Activated B cell treated with CpG ODN at 0.5 μM for 24 hours (primary cell): ENCODE measurements around the gene PCDHGB2. TPM values are rescaled to one million over a fixed set of nuclear protein-coding genes. Genes with fewer than 3 reads are reported as not detected.
"Not testable (repeated sequence)": the region's sequence is repeated elsewhere in the genome, so short reads cannot be mapped to it uniquely, and the experiment has no call there.

ENCODE experiments used
- ATAC-seq: fragments of 200-7000 bp; cut with Tn5 transposase; one replicate; pipeline ENCODE4 v1.10.0; 2021; ENCODE audit warnings: low read depth, mild to moderate bottlenecking, moderate library complexity
- CTCF ChIA-PET: fragments of 350-600 bp; sonication (Branson Sonifier 250); formaldehyde crosslinking; loops from one replicate; lab custom pipeline; 2021; ENCODE audit warnings: antibody characterized with exemption; lab: Charles Lee
- POLR2A ChIA-PET: fragments of 350-600 bp; sonication (Branson Sonifier 250); formaldehyde crosslinking; loops from one replicate; lab custom pipeline; 2021; ENCODE audit warnings: antibody characterized with exemption; lab: Charles Lee
- DNase-seq: peaks from one replicate; pipeline ENCODE4 v3.0.0; 2022
- H3K27ac Mint-ChIP-seq: one replicate; pipeline ENCODE4 v1.8.0; 2020; ENCODE audit warnings: mixed read lengths
- H3K27me3 Mint-ChIP-seq: one replicate; pipeline ENCODE4 v1.8.0; 2021; ENCODE audit warnings: mixed read lengths
- H3K36me3 Mint-ChIP-seq: one replicate; pipeline ENCODE4 v1.8.0; 2021; ENCODE audit warnings: low read depth, mixed read lengths
- H3K4me1 Mint-ChIP-seq: one replicate; pipeline ENCODE4 v1.8.0; 2021; ENCODE audit warnings: mixed read lengths
- H3K4me3 Mint-ChIP-seq: one replicate; pipeline ENCODE4 v1.8.0; 2020; ENCODE audit warnings: mild to moderate bottlenecking, mixed read lengths
- H3K9me3 Mint-ChIP-seq: one replicate; pipeline ENCODE4 v1.8.0; 2020; ENCODE audit warnings: mixed read lengths
- intact Hi-C: fragments of 100-400 bp; cut with micrococcal nuclease; formaldehyde crosslinking; loops from one replicate; pipeline ENCODE4 v1.15.1; 2024
- total RNA-seq: library from RNA; stranded (reverse); gene quantifications from 2 replicates; pipeline ENCODE4 v1.2.3, GENCODE V29; 2022
- TF ChIP-seq, protein P1 (sequence below): fragments of 200-600 bp; IDR thresholded peaks from one replicate; pipeline ENCODE4 v1.8.0; 2022; ENCODE audit warnings: antibody characterized with exemption, mild to moderate bottlenecking

PCDHGB2 gene
- total RNA-seq, 1 donor from 2014 or later = 2.6 TPM

DNA sequence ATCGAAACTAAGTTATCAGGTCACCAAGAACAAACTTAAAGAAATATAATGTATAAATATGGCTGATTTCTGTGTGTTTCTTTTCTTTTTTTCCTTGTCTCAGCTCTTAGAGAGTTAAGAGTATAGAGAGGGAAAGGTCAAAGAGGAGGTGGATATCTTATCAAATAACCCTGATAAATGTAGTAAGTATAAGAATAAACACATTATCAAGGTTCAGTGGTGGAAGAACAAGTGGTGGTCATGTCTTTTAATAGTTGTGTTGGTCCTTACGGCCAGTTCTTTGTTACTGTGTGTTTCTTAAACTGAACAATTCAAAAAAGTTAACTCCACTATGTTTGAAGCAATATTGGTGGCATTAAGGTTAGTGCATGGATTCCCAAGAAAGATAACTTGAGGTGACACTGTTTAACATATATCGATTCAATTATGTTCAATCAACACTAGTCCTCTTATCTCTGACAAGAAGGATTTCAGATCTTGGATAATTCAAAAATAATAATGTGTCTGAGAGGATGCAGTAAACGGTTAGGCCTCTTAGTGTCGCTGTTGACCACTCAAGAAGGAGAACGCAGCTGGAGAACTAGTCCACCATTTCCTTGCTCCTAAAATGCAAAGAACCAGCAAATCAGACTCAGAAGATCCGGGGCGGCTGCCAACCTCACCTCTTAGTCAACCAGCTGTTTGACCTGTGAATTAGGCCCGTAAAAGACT lies 16.4 kb upstream of the PCDHGB2 start, which contains the start of gene PCDHGA3:
Gene PCDHGA3, plus strand, starts transcription at position 588 of the 711 bp plus-strand sequence. CDS start 205 bp downstream, outside the sequence.
- CTCF ChIA-PET = interaction anchor here (1.1 kb wide), 1 partner anchor 224 kb away, joined by 3 read pairs; no protein-coding TSS in a partner anchor
- intact Hi-C loops = no loop called here
- Mint-ChIP-seq H3K27ac (no peak within 1 kb of the TSS), H3K27me3 (peaks cover 50% of the 10 kb centered on the region), H3K9me3 (peaks cover 30% of the 10 kb centered on the region), H3K4me3 (peak within 1 kb of the TSS; percentile 7), H3K4me1 (no peaks in the 10 kb centered on the region), H3K36me3 (peaks cover 2% of the 10 kb centered on the region)
- POLR2A ChIA-PET = no interaction called here
- ATAC-seq (no peak), DNase-seq (no peak)
- TF ChIP-seq, protein P1, sequence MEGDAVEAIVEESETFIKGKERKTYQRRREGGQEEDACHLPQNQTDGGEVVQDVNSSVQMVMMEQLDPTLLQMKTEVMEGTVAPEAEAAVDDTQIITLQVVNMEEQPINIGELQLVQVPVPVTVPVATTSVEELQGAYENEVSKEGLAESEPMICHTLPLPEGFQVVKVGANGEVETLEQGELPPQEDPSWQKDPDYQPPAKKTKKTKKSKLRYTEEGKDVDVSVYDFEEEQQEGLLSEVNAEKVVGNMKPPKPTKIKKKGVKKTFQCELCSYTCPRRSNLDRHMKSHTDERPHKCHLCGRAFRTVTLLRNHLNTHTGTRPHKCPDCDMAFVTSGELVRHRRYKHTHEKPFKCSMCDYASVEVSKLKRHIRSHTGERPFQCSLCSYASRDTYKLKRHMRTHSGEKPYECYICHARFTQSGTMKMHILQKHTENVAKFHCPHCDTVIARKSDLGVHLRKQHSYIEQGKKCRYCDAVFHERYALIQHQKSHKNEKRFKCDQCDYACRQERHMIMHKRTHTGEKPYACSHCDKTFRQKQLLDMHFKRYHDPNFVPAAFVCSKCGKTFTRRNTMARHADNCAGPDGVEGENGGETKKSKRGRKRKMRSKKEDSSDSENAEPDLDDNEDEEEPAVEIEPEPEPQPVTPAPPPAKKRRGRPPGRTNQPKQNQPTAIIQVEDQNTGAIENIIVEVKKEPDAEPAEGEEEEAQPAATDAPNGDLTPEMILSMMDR = no peak

DNA sequence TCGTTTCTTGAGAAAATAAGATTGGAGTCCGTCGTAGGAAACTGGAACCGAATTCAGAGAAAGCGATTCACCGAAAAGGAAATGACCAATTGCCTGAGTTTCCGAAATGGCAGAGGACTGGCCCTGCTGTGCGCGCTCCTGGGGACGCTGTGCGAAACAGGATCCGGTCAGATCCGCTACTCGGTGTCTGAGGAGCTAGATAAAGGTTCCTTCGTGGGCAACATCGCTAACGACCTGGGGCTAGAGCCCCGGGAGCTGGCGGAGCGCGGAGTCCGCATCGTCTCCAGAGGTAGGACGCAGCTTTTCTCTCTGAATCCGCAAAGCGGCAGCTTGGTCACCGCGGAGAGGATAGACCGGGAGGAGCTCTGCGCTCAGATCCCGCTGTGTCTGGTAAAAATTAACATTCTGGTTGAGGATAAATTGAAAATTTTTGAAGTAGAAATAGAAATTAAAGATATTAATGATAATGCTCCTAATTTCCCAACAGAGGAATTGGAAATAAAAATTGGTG lies 15.8 kb upstream of the PCDHGB2 start:
- DNase-seq (no peak), ATAC-seq (no peak)
- TF ChIP-seq, protein P1 = no peak
- POLR2A ChIA-PET = no interaction called here
- Mint-ChIP-seq H3K9me3 (peaks cover 28% of the 10 kb centered on the region), H3K27ac (no peak overlapping the region), H3K27me3 (peaks cover 50% of the 10 kb centered on the region), H3K36me3 (peaks cover 2% of the 10 kb centered on the region), H3K4me3 (peak overlapping the region; percentile 7), H3K4me1 (no peaks in the 10 kb centered on the region)
- CTCF ChIA-PET = interaction anchor here (1.1 kb wide), 1 partner anchor 223 kb away, joined by 3 read pairs; no protein-coding TSS in a partner anchor
- intact Hi-C loops = no loop called here

DNA sequence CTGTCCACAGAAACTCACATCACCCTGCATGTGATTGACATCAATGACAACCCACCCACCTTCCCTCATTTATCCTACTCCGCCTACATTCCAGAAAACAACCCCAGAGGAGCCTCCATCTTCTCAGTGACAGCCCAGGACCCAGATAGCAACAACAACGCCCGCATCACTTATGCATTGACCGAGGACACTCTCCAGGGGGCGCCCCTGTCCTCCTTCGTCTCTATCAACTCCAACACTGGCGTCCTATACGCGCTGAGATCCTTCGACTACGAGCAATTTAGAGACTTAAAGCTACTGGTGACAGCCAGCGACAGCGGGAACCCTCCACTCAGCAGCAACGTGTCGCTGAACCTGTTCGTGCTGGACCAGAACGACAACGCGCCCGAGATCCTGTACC lies 14.5 kb upstream of the PCDHGB2 start:
- DNase-seq (no peak), ATAC-seq (no peak)
- TF ChIP-seq, protein P1 = no peak
- Mint-ChIP-seq H3K27me3 (peaks cover 50% of the 10 kb centered on the region), H3K4me3 (no peak overlapping the region), H3K27ac (no peak overlapping the region), H3K4me1 (no peaks in the 10 kb centered on the region), H3K36me3 (peaks cover 2% of the 10 kb centered on the region), H3K9me3 (peaks cover 25% of the 10 kb centered on the region)
- intact Hi-C loops = no loop called here
- CTCF ChIA-PET = no interaction called here
- POLR2A ChIA-PET = no interaction called here

DNA sequence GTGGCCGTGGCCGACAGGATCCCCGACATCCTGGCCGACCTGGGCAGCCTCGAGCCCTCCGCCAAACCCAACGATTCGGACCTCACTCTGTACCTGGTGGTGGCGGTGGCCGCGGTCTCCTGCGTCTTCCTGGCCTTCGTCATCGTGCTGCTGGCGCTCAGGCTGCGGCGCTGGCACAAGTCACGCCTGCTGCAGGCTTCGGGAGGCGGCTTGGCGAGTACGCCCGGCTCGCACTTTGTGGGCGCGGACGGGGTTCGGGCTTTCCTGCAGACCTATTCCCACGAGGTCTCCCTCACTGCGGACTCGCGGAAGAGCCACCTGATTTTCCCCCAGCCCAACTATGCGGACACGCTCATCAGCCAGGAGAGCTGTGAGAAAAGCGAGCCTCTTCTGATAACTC lies 13.8 kb upstream of the PCDHGB2 start:
- H3K27ac Mint-ChIP-seq, H3K36me3 Mint-ChIP-seq, POLR2A ChIA-PET, H3K4me3 Mint-ChIP-seq, H3K4me1 Mint-ChIP-seq, DNase-seq, ATAC-seq, CTCF ChIA-PET, intact Hi-C loops: not testable (repeated sequence)
- H3K27me3 Mint-ChIP-seq = peaks cover 51% of the 10 kb centered on the region
- peaks cover 24% of the 10 kb centered on the region for H3K9me3 Mint-ChIP-seq

DNA sequence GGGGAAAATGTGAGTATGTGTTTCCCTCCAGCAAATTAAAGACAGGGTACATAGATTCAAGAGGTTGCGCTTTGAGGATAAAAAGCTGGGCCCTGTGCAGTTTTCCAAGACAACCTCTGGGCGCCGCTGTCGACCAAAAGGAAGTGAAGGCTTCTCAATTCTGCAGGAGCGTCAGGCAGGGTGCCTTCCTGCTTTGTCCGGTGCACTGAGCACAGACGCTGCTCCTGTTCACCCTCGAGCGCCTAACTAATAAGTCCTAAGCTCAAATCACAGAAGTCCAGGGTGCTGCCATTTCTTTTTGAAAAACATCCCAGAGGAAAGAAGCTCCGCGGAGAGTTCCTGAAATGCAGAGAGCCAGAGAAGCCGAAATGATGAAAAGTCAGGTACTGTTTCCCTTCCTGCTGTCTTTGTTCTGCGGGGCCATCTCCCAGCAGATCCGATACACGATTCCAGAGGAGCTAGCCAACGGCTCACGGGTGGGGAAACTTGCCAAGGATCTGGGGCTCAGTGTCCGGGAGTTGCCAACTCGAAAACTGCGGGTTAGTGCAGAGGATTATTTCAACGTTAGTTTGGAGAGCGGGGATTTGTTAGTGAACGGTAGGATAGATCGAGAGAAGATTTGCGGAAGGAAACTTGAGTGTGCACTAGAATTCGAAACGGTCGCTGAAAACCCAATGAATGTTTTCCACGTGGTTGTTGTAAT lies 9.7 kb upstream of the PCDHGB2 start, which contains the start of gene PCDHGB1:
Gene PCDHGB1, plus strand, starts transcription at position 183 of the 703 bp plus-strand sequence. Its CDS starts 162 bp downstream, at position 345.
- ChIA-PET POLR2A (no interaction called here), CTCF (interaction anchor here (0.9 to 2.5 kb wide), 3 partner anchors 20 to 214 kb away, joined by 3 to 8 read pairs (median 3); partner anchors contain the start of gene PCDHGB3)
- DNase-seq (no peak), ATAC-seq (no peak)
- intact Hi-C loops = no loop called here
- H3K9me3 Mint-ChIP-seq = peaks cover 14% of the 10 kb centered on the region
- TF ChIP-seq, protein P1 = no peak
- H3K27me3 Mint-ChIP-seq = peaks cover 46% of the 10 kb centered on the region
- H3K4me3 Mint-ChIP-seq = peak within 1 kb of the TSS; percentile 57
- H3K36me3 Mint-ChIP-seq = no peaks in the 10 kb centered on the region
- H3K4me1 Mint-ChIP-seq = no peaks in the 10 kb centered on the region
- no peak within 1 kb of the TSS for H3K27ac Mint-ChIP-seq
